A549 (cell line): ENCODE measurements around the gene DNAH11.
"Not testable (repeated sequence)": the region's sequence is repeated elsewhere in the genome, so short reads cannot be mapped to it uniquely, and the experiment has no call there.

Experiments
- BCL3 ChIP-seq: fragments of >200 bp; sonication (Bioruptor Twin); formaldehyde crosslinking; IDR thresholded peaks from 3 replicates; pipeline ENCODE4 v1.6.1; 2016
- CHD4 ChIP-seq: fragments of 200-600 bp; sonication (generic); IDR thresholded peaks from 2 replicates; pipeline ENCODE4 v1.6.1; 2016; ENCODE audit warnings: antibody characterized with exemption, mild to moderate bottlenecking, borderline replicate concordance
- CTCF ChIP-seq: fragments of >200 bp; sonication (Bioruptor Twin); formaldehyde crosslinking; IDR thresholded peaks from 3 replicates; pipeline ENCODE4 v1.5.1; 2016
- ELK1 ChIP-seq: fragments of 150-350 bp; IDR thresholded peaks from 2 replicates; pipeline ENCODE4 v1.6.1; 2014; ENCODE audit warnings: low read depth, mild to moderate bottlenecking, low read length
- EP300 ChIP-seq, 2 experiments: fragments of >200 bp; sonication (Bioruptor Twin); formaldehyde crosslinking; IDR thresholded peaks; 2 replicates in 1 of 2; 3 replicates in 1 of 2; pipeline ENCODE4 v1.6.1; 2016 to 2017
- HDAC2 ChIP-seq: fragments of 200-600 bp; sonication (generic); IDR thresholded peaks from 2 replicates; pipeline ENCODE4 v1.6.1; 2016
- JUN ChIP-seq, 2 experiments: fragments of >200 bp; sonication (Bioruptor Twin); formaldehyde crosslinking; IDR thresholded peaks; 2 replicates in 1 of 2; 3 replicates in 1 of 2; pipeline ENCODE4 v1.6.1; 2016 to 2017
- MAFK ChIP-seq: fragments of 450-650 bp; IDR thresholded peaks from 2 replicates; pipeline ENCODE4 v1.6.1; 2014; ENCODE audit not compliant: partially characterized antibody
- MAX ChIP-seq: IDR thresholded peaks from 2 replicates; pipeline ENCODE4 v1.6.1; 2012
- POLR2A ChIP-seq: IDR thresholded peaks from 2 replicates; pipeline ENCODE4 v1.6.1; 2012; ENCODE audit warnings: mild to moderate bottlenecking, low read length
- REST ChIP-seq: fragments of 200-600 bp; sonication (generic); IDR thresholded peaks from 2 replicates; pipeline ENCODE4 v1.6.1; 2016; ENCODE audit warnings: antibody characterized with exemption, mild to moderate bottlenecking, moderate library complexity
- SMC3 ChIP-seq: fragments of >200 bp; sonication (Bioruptor Twin); formaldehyde crosslinking; IDR thresholded peaks from 3 replicates; pipeline ENCODE4 v1.6.1; 2018; ENCODE audit warnings: inconsistent platforms
- ZC3H11A ChIP-seq: fragments of 450-650 bp; IDR thresholded peaks from 2 replicates; pipeline ENCODE4 v1.6.1; 2014; ENCODE audit warnings: antibody characterized with exemption, mild to moderate bottlenecking

GRCh38 chr7:21933293-21933692 lies 390.5 kb downstream of the DNAH11 start:
- TF ChIP-seq CTCF; ZC3H11A; MAX; MAFK; JUN (IDR thresholded peaks at IDR 0.05); POLR2A; SMC3; HDAC2; EP300 (IDR thresholded peaks at IDR 0.05); CHD4; REST; BCL3; ELK1: not testable (repeated sequence)
